GM23248 (cell line): ENCODE results near the gene MYO5A. TPM values are rescaled to one million over a fixed set of nuclear protein-coding genes. Genes with fewer than 3 reads are reported as not detected.
"Not testable (repeated sequence)": the region's sequence is repeated elsewhere in the genome, so short reads cannot be mapped to it uniquely, and the experiment has no call there.

ENCODE experiments used
- DNase-seq: peaks from one replicate; pipeline ENCODE4 v3.0.0-alpha.2; 2015
- H2AFZ ChIP-seq: fragments of 200-600 bp; sonication (generic); 2 replicates; pipeline ENCODE4 v1.6.1; 2016; ENCODE audit warnings: antibody characterized with exemption
- H3F3A ChIP-seq: fragments of 200-600 bp; sonication (generic); 2 replicates; pipeline ENCODE4 v1.6.1; 2016; ENCODE audit warnings: mild to moderate bottlenecking, antibody characterized with exemption, mixed run types; ENCODE audit not compliant: insufficient read depth
- H3K27ac ChIP-seq: fragments of 200-600 bp; sonication (generic); 2 replicates; pipeline ENCODE4 v1.5.1; 2016; ENCODE audit warnings: mild to moderate bottlenecking
- H3K27me3 ChIP-seq: fragments of 200-600 bp; sonication (generic); replicated peaks from 2 replicates; pipeline ENCODE4 v1.6.1; 2016; ENCODE audit warnings: mild to moderate bottlenecking; ENCODE audit not compliant: insufficient read depth
- H3K36me3 ChIP-seq: fragments of 200-600 bp; sonication (generic); 2 replicates; pipeline ENCODE4 v1.6.1; 2016; ENCODE audit warnings: low read depth, mild to moderate bottlenecking
- H3K4me1 ChIP-seq: fragments of 200-600 bp; sonication (generic); 2 replicates; pipeline ENCODE4 v1.6.1; 2016; ENCODE audit warnings: mild to moderate bottlenecking; ENCODE audit not compliant: insufficient read depth
- H3K4me2 ChIP-seq: fragments of 200-600 bp; sonication (generic); one replicate; pipeline ENCODE4 v1.6.1; 2016; ENCODE audit warnings: mild to moderate bottlenecking; ENCODE audit not compliant: unreplicated experiment
- H3K4me3 ChIP-seq: fragments of 200-600 bp; sonication (generic); 2 replicates; pipeline ENCODE4 v1.5.1; 2016; ENCODE audit warnings: mild to moderate bottlenecking
- H3K79me2 ChIP-seq: fragments of 200-600 bp; sonication (generic); 2 replicates; pipeline ENCODE4 v1.6.1; 2016; ENCODE audit warnings: mild to moderate bottlenecking; ENCODE audit not compliant: insufficient read depth
- H3K9ac ChIP-seq: fragments of 200-600 bp; sonication (generic); 2 replicates; pipeline ENCODE4 v1.6.1; 2016; ENCODE audit warnings: mild to moderate bottlenecking
- H3K9me2 ChIP-seq: fragments of 200-600 bp; sonication (generic); 2 replicates; pipeline ENCODE4 v1.6.1; 2016; ENCODE audit warnings: mixed run types, mild to moderate bottlenecking, moderate library complexity; ENCODE audit not compliant: insufficient read depth
- H3K9me3 ChIP-seq: fragments of 200-600 bp; sonication (generic); one replicate; pipeline ENCODE4 v1.6.1; 2017; ENCODE audit warnings: low read depth
- H4K20me1 ChIP-seq: fragments of 200-600 bp; sonication (generic); 2 replicates; pipeline ENCODE4 v1.6.0; 2016; ENCODE audit not compliant: insufficient read depth
- EZH2 ChIP-seq: fragments of 200-600 bp; sonication (generic); IDR thresholded peaks from 2 replicates; pipeline ENCODE4 v1.6.1; 2018; ENCODE audit warnings: antibody characterized with exemption, mild to moderate bottlenecking; ENCODE audit not compliant: insufficient read depth, poor library complexity, severe bottlenecking
- EZH2phosphoT487 ChIP-seq: fragments of 200-600 bp; sonication (generic); IDR thresholded peaks from 2 replicates; pipeline ENCODE4 v1.6.1; 2018; ENCODE audit warnings: antibody characterized with exemption, moderate library complexity, mild to moderate bottlenecking, low read depth; ENCODE audit not compliant: insufficient read depth
- WGBS, 2 experiments: methylation state at CpG; one replicate each; pipeline ENCODE4 v1.1.6; 2015 to 2017; ENCODE audit warnings: low lambda C conversion rate in 2 of 2, low coverage in 1 of 2; ENCODE audit errors: missing lambda C conversion rate in 2 of 2; 5-methylcytosine and 5-hydroxymethylcytosine counted together
- in situ Hi-C: fragments of 300-500 bp; cut with MboI; formaldehyde crosslinking; loops from 2 replicates; pipeline ENCODE4 v1.15.0; 2020
- polyA plus RNA-seq: library from polyadenylated mRNA; unstranded; fragments of >200 nt; fragmentation: Nextera tagmentation; extraction: Ambion mirVana; gene quantifications from 2 replicates; pipeline ENCODE4 v1.2.1, GENCODE V29; 2016
- total RNA-seq: library from RNA; depleted of rRNA; stranded (reverse); fragments of >200 nt; shearing (Covaris generic); gene quantifications from 2 replicates; pipeline ENCODE4 v1.2.3, GENCODE V29; 2014

Gene MYO5A
- total and polyA plus RNA-seq, 2 experiments from 2014 or later = 12.1 to 33.3 TPM

GRCh38 chr15:52492132-52492531, 36.5 kb downstream of the MYO5A start:
- no peak overlapping the region for H2AFZ ChIP-seq
- H3K27me3 ChIP-seq = no peaks in the 10 kb centered on the region
- H3K4me2 ChIP-seq = no peak overlapping the region
- H3K4me3 ChIP-seq = no peak overlapping the region
- no peak overlapping the region for H3K27ac ChIP-seq
- no peaks in the 10 kb centered on the region for H3K36me3 ChIP-seq
- TF ChIP-seq EZH2phosphoT487 (no peak), EZH2 (no peak)
- H4K20me1 ChIP-seq = no peaks in the 10 kb centered on the region
- in situ Hi-C loops = no loop called here
- peaks cover 25% of the 10 kb centered on the region for H3K4me1 ChIP-seq
- 0 out of 2 replicates have a peak, but pooled peaks cover 8% of the 10 kb centered on the region for H3F3A ChIP-seq
- no peaks in the 10 kb centered on the region for H3K9me3 ChIP-seq
- no peak overlapping the region for H3K9ac ChIP-seq
- WGBS, 2 experiments = 62 to 66% methylated on average over 4 of the region's 4 CpGs
- DNase-seq = no peak
- H3K79me2 ChIP-seq = peaks cover 83% of the 10 kb centered on the region
- no peaks in the 10 kb centered on the region for H3K9me2 ChIP-seq

GRCh38 chr15:52491472-52491871, 37.2 kb downstream of the MYO5A start:
- in situ Hi-C loops = no loop called here
- Histone ChIP-seq H3K27ac (0 out of 2 replicates have a peak overlapping the region, but pooled peaks have one; percentile 4), H3K9me3 (no peaks in the 10 kb centered on the region), H2AFZ (no peak overlapping the region), H3K36me3 (no peaks in the 10 kb centered on the region), H3K4me2 (no peak overlapping the region), H3K9me2 (no peaks in the 10 kb centered on the region), H4K20me1 (no peaks in the 10 kb centered on the region), H3K4me1 (peaks cover 19% of the 10 kb centered on the region), H3F3A (0 out of 2 replicates have a peak, but pooled peaks cover 3% of the 10 kb centered on the region), H3K9ac (no peak overlapping the region), H3K27me3 (no peaks in the 10 kb centered on the region), H3K79me2 (peaks cover 83% of the 10 kb centered on the region), H3K4me3 (no peak overlapping the region)
- 7 to 9% methylated on average over 4 of the region's 4 CpGs for WGBS, 2 experiments
- TF ChIP-seq EZH2phosphoT487 (no peak), EZH2 (no peak)
- peak; percentile 67 for DNase-seq

GRCh38 chr15:52489430-52489829, 39.2 kb downstream of the MYO5A start:
- H3K27me3 ChIP-seq, DNase-seq, H3K9me2 ChIP-seq, H3F3A ChIP-seq, H3K9me3 ChIP-seq, H3K4me2 ChIP-seq, H4K20me1 ChIP-seq, H3K9ac ChIP-seq, H2AFZ ChIP-seq, in situ Hi-C loops, H3K27ac ChIP-seq, H3K36me3 ChIP-seq, H3K4me3 ChIP-seq: not testable (repeated sequence)
- 87 to 97% methylated on average over 4 of the region's 4 CpGs for WGBS, 2 experiments
- Histone ChIP-seq H3K4me1 (peaks cover 16% of the 10 kb centered on the region), H3K79me2 (peaks cover 93% of the 10 kb centered on the region)

- no peak overlapping the region for H3K27ac ChIP-seq
- H3F3A ChIP-seq = peaks cover 6% of the 10 kb centered on the region
- no peaks in the 10 kb centered on the region for H3K36me3 ChIP-seq
- H4K20me1 ChIP-seq = no peaks in the 10 kb centered on the region
- peaks cover 17% of the 10 kb centered on the region for H3K4me1 ChIP-seq
- TF ChIP-seq EZH2 (no peak), EZH2phosphoT487 (no peak)
- no peaks in the 10 kb centered on the region for H3K9me3 ChIP-seq
- H2AFZ ChIP-seq = no peak overlapping the region
- peaks cover 93% of the 10 kb centered on the region for H3K79me2 ChIP-seq
- no peak for DNase-seq
- H3K9me2 ChIP-seq = no peaks in the 10 kb centered on the region
- H3K4me3 ChIP-seq = no peak overlapping the region
- H3K9ac ChIP-seq = no peak overlapping the region
- no peak overlapping the region for H3K4me2 ChIP-seq
- in situ Hi-C loops = no loop called here
- no peaks in the 10 kb centered on the region for H3K27me3 ChIP-seq
- WGBS, 2 experiments = 80 to 82% methylated on average over 2 of the region's 2 CpGs
These were observed 39.9 kb downstream of the MYO5A start for GRCh38 chr15:52488830-52489229.
